H1 (cell line): ENCODE measurements around the gene INPP5F. TPM values are rescaled to one million over a fixed set of nuclear protein-coding genes. Genes with fewer than 3 reads are reported as not detected.

Experiments
- ASH2L ChIP-seq: fragments of 200-600, 300-600 bp; sonication (generic); IDR thresholded peaks from one replicate; pipeline ENCODE4 v1.7.1; 2017; ENCODE audit warnings: low read length
- CHD1 ChIP-seq: IDR thresholded peaks from 2 replicates; pipeline ENCODE4 v1.6.1; 2012; ENCODE audit warnings: low read depth, low read length, improper control_type of control experiment
- JUND ChIP-seq: IDR thresholded peaks from 2 replicates; pipeline ENCODE4 v1.6.1; 2011; ENCODE audit warnings: mild to moderate bottlenecking, improper control_type of control experiment, low read length
- RXRA ChIP-seq: IDR thresholded peaks from 2 replicates; pipeline ENCODE4 v1.6.1; 2011; ENCODE audit warnings: low read depth, mild to moderate bottlenecking, low read length, moderate library complexity; ENCODE audit not compliant: insufficient read depth
- SP2 ChIP-seq: IDR thresholded peaks from 2 replicates; pipeline ENCODE4 v1.6.1; 2012; ENCODE audit warnings: mild to moderate bottlenecking, low read length, inconsistent platforms
- polyA plus RNA-seq, 7 experiments: library from polyadenylated mRNA; depleted of rRNA in 3 of 7; stranded (reverse) in 5 of 7; unstranded in 2 of 7; fragments of >200 nt in 5 of 7; fragments of 200-250 nt in 2 of 7; gene quantifications; 1 replicate in 5 of 7; 2 replicates in 1 of 7; 4 replicates in 1 of 7; pipeline versions ENCODE4 v1.2.1 to v1.2.3, GENCODE V29; 2011 to 2013; ENCODE audit warnings: missing spikeins in 2 of 7, mixed read lengths in 2 of 7
- total RNA-seq: library from RNA; stranded (reverse); fragmentation: NEBNext Ultra II Directional; extraction: Animal tissue kit (Norgen Biotek cat#: 25700); gene quantifications from 2 replicates; pipeline ENCODE4 v1.2.1, GENCODE V29; 2021
- TF ChIP-seq, protein P1 (sequence below): fragments of 300-600 bp; sonication (generic); IDR thresholded peaks from 2 replicates; pipeline ENCODE4 v1.7.1; 2012; ENCODE audit warnings: low read length, moderate library complexity, mild to moderate bottlenecking, inconsistent platforms; ENCODE audit not compliant: insufficient replicate concordance

The INPP5F gene
- total and polyA plus RNA-seq, 2 of the 8 experiments (the other 6 are each of a cell fraction or from before 2014, with no cell fraction given) = 50.1 to 101 TPM

DNA sequence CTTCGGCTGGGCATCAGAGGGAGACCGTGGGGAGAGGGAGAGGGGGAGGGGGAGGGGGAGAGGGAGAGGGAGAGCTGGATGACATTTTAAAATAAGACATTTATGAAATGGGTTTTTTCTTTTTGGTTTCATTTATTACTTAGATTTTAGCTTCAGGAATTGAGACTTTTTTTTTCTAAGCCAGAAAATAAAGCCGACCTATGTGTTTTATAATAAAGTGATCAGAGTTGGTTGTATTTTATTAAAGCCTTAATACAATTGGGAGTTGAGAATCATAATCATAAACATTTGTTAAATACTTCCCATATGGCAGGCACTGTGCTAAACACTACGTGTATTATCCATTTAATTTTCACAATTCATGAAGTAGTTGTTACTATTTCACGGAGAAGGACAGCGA, 70.2 kb downstream of the INPP5F start (continued):
- TF ChIP-seq, protein P1, sequence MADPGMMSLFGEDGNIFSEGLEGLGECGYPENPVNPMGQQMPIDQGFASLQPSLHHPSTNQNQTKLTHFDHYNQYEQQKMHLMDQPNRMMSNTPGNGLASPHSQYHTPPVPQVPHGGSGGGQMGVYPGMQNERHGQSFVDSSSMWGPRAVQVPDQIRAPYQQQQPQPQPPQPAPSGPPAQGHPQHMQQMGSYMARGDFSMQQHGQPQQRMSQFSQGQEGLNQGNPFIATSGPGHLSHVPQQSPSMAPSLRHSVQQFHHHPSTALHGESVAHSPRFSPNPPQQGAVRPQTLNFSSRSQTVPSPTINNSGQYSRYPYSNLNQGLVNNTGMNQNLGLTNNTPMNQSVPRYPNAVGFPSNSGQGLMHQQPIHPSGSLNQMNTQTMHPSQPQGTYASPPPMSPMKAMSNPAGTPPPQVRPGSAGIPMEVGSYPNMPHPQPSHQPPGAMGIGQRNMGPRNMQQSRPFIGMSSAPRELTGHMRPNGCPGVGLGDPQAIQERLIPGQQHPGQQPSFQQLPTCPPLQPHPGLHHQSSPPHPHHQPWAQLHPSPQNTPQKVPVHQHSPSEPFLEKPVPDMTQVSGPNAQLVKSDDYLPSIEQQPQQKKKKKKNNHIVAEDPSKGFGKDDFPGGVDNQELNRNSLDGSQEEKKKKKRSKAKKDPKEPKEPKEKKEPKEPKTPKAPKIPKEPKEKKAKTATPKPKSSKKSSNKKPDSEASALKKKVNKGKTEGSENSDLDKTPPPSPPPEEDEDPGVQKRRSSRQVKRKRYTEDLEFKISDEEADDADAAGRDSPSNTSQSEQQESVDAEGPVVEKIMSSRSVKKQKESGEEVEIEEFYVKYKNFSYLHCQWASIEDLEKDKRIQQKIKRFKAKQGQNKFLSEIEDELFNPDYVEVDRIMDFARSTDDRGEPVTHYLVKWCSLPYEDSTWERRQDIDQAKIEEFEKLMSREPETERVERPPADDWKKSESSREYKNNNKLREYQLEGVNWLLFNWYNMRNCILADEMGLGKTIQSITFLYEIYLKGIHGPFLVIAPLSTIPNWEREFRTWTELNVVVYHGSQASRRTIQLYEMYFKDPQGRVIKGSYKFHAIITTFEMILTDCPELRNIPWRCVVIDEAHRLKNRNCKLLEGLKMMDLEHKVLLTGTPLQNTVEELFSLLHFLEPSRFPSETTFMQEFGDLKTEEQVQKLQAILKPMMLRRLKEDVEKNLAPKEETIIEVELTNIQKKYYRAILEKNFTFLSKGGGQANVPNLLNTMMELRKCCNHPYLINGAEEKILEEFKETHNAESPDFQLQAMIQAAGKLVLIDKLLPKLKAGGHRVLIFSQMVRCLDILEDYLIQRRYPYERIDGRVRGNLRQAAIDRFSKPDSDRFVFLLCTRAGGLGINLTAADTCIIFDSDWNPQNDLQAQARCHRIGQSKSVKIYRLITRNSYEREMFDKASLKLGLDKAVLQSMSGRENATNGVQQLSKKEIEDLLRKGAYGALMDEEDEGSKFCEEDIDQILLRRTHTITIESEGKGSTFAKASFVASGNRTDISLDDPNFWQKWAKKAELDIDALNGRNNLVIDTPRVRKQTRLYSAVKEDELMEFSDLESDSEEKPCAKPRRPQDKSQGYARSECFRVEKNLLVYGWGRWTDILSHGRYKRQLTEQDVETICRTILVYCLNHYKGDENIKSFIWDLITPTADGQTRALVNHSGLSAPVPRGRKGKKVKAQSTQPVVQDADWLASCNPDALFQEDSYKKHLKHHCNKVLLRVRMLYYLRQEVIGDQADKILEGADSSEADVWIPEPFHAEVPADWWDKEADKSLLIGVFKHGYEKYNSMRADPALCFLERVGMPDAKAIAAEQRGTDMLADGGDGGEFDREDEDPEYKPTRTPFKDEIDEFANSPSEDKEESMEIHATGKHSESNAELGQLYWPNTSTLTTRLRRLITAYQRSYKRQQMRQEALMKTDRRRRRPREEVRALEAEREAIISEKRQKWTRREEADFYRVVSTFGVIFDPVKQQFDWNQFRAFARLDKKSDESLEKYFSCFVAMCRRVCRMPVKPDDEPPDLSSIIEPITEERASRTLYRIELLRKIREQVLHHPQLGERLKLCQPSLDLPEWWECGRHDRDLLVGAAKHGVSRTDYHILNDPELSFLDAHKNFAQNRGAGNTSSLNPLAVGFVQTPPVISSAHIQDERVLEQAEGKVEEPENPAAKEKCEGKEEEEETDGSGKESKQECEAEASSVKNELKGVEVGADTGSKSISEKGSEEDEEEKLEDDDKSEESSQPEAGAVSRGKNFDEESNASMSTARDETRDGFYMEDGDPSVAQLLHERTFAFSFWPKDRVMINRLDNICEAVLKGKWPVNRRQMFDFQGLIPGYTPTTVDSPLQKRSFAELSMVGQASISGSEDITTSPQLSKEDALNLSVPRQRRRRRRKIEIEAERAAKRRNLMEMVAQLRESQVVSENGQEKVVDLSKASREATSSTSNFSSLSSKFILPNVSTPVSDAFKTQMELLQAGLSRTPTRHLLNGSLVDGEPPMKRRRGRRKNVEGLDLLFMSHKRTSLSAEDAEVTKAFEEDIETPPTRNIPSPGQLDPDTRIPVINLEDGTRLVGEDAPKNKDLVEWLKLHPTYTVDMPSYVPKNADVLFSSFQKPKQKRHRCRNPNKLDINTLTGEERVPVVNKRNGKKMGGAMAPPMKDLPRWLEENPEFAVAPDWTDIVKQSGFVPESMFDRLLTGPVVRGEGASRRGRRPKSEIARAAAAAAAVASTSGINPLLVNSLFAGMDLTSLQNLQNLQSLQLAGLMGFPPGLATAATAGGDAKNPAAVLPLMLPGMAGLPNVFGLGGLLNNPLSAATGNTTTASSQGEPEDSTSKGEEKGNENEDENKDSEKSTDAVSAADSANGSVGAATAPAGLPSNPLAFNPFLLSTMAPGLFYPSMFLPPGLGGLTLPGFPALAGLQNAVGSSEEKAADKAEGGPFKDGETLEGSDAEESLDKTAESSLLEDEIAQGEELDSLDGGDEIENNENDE = no peak
- TF ChIP-seq SP2 (no peak), RXRA (no peak), ASH2L (no peak), CHD1 (no peak), JUND (no peak)
